Activated naive CD4-positive, alpha-beta T cell (primary cell): ENCODE data around the gene TAAR5.
"Not testable (repeated sequence)": the region's sequence is repeated elsewhere in the genome, so short reads cannot be mapped to it uniquely, and the experiment has no call there.

ENCODE experiments used
- DNase-seq, 4 experiments: peaks; one replicate each; lab custom pipeline; 2025; lab: John Stamatoyannopoulos, UW

TAAR5 gene

GRCh38 chr6:132589454-132589853, at the start of gene TAAR5:
Gene TAAR5, minus strand, starts transcription at chr6:132589741. Its CDS starts 55 bp downstream, at chr6:132589686.
- DNase-seq, result no peak

GRCh38 chr6:132637135-132637534, 47.6 kb upstream of the TAAR5 start:
- DNase-seq, result not testable (repeated sequence)

- DNase-seq, result not testable (repeated sequence)
These were observed 46.4 kb upstream of the TAAR5 start for GRCh38 chr6:132635906-132636305.

GRCh38 chr6:132635288-132635687, 45.7 kb upstream of the TAAR5 start:
- not testable (repeated sequence) for DNase-seq

- DNase-seq, result no peak
These were observed 45.3 kb upstream of the TAAR5 start for GRCh38 chr6:132634796-132635195.

- DNase-seq, result no peak
These were observed 43.8 kb upstream of the TAAR5 start for GRCh38 chr6:132633362-132633761.

GRCh38 chr6:132624175-132624574, 34.6 kb upstream of the TAAR5 start, which contains the start of gene TAAR2:
Gene TAAR2, minus strand, starts transcription at chr6:132624275. Its CDS starts 0 bp downstream, at chr6:132624275.
- no peak for DNase-seq

GRCh38 chr6:132623106-132623845, 33.7 kb upstream of the TAAR5 start:
- no peak for DNase-seq

GRCh38 chr6:132616677-132617076, 27.1 kb upstream of the TAAR5 start:
- no peak for DNase-seq

- DNase-seq, result no peak
These were observed 25.0 kb upstream of the TAAR5 start for GRCh38 chr6:132614554-132614953.

- no peak for DNase-seq
These were observed 23.0 kb upstream of the TAAR5 start for GRCh38 chr6:132612449-132613108.

GRCh38 chr6:132611616-132612015, 22.1 kb upstream of the TAAR5 start:
- DNase-seq, result no peak

- DNase-seq, result no peak
These were observed 18.1 kb upstream of the TAAR5 start for GRCh38 chr6:132607544-132608233.

GRCh38 chr6:132604635-132605152, 15.2 kb upstream of the TAAR5 start:
- DNase-seq, result no peak

GRCh38 chr6:132600900-132601299, 11.4 kb upstream of the TAAR5 start:
- DNase-seq, result not testable (repeated sequence)

- DNase-seq, result no peak
These were observed 8.9 kb upstream of the TAAR5 start for GRCh38 chr6:132598473-132598872.

- no peak for DNase-seq
These were observed 6.7 kb upstream of the TAAR5 start for GRCh38 chr6:132596201-132596600.

- no peak for DNase-seq
These were observed 3.3 kb upstream of the TAAR5 start for GRCh38 chr6:132592855-132593254.

GRCh38 chr6:132590362-132590761, 821 bp upstream of the TAAR5 start:
- DNase-seq, result no peak

- DNase-seq, result no peak
These were observed 2.1 kb downstream of the TAAR5 start for GRCh38 chr6:132587424-132587823.

- no peak for DNase-seq
These were observed 4.8 kb downstream of the TAAR5 start for GRCh38 chr6:132584698-132585097.

GRCh38 chr6:132571774-132572173, 17.8 kb downstream of the TAAR5 start:
- DNase-seq, result no peak
